ENCODE data around the gene CACNA1I. TPM values are rescaled to one million over a fixed set of nuclear protein-coding genes. Genes with fewer than 3 reads are reported as not detected.

The CACNA1I gene
- total and polyA plus RNA-seq, 12 donors: under 0.01 to 0.06 (median 0.05) TPM; not detected in 6

DNA sequence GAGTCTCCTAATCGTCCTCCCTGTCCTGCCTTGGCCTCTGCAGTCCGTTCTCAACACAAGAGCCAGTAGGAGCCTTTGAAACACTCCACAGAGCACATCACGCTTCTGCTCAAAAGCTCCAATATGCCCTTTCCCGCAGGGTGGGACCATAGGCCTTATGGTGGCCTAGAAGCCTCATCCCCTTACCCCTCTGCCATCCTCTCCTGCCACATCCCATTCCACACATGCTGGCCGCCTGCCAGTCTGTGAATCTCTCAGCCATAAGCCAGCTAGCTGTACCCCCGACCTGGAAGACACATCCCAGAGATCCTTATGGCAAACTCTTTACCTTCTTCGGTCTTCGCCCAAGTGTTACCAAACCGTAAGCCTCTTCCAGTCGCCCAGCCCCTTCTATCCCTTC, 165.2 kb downstream of the CACNA1I start:
- intact Hi-C loops (cut with DNase I): no loop called here
- Histone ChIP-seq H3K36me3 (no peaks in the 10 kb centered on the region), H3K27ac (no peak overlapping the region), H3K9me3 (peaks cover 0 to 20% (median 0%) of the 10 kb centered on the region in 11 donors), H3K4me3 (no peak overlapping the region), H3K4me1 (no peaks in the 10 kb centered on the region), H3K27me3 (peaks cover 4 to 72% (median 49%) of the 10 kb centered on the region in 7 donors)
- TF ChIP-seq, protein P1, sequence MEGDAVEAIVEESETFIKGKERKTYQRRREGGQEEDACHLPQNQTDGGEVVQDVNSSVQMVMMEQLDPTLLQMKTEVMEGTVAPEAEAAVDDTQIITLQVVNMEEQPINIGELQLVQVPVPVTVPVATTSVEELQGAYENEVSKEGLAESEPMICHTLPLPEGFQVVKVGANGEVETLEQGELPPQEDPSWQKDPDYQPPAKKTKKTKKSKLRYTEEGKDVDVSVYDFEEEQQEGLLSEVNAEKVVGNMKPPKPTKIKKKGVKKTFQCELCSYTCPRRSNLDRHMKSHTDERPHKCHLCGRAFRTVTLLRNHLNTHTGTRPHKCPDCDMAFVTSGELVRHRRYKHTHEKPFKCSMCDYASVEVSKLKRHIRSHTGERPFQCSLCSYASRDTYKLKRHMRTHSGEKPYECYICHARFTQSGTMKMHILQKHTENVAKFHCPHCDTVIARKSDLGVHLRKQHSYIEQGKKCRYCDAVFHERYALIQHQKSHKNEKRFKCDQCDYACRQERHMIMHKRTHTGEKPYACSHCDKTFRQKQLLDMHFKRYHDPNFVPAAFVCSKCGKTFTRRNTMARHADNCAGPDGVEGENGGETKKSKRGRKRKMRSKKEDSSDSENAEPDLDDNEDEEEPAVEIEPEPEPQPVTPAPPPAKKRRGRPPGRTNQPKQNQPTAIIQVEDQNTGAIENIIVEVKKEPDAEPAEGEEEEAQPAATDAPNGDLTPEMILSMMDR (IDR thresholded peaks at IDR 0.05): no peak
- WGBS, 2 donors: 80 to 83% methylated on average over 10 of the region's 10 CpGs
- ATAC-seq (no peak), DNase-seq (no peak)

DNA sequence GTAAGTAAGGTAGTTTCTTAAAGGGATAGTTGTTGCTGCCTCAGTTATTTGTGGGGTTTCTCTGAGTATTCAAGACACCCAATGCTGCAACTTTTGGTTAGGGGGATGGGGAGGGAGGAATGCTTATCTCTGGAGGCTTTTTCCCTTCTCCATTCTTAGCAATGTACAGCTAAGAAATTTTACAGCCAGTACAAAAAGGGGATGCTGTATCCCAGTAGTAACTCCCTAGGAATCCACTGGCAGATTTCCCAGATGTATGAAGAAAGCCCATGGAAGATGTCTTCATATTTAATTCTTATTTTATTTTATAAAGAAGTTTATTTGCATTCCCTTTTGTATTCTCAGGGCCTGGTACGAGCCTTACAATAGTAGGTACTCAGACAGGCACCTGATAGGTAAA, 168.2 kb downstream of the CACNA1I start:
- peaks cover 0 to 66% (median 39%) of the 10 kb centered on the region in 7 donors for H3K27me3 ChIP-seq
- intact Hi-C loops (cut with DNase I): no loop called here
- 48 to 55% methylated on average over 1 of the region's 1 CpG for WGBS, 2 donors

More for the DNA sequence above, 168.2 kb downstream of the CACNA1I start:
- no peaks in the 10 kb centered on the region for H3K4me1 ChIP-seq
- TF ChIP-seq, protein P1 (IDR thresholded peaks at IDR 0.05): no peak
- H3K27ac ChIP-seq: no peak overlapping the region
- H3K4me3 ChIP-seq: no peak overlapping the region
- ATAC-seq (no peak), DNase-seq (no peak)
- H3K9me3 ChIP-seq: peaks cover 0 to 23% (median 0%) of the 10 kb centered on the region in 11 donors
- H3K36me3 ChIP-seq: no peaks in the 10 kb centered on the region

Other genes starting within 250 kb of the CACNA1I start
- gene SYNGR1, start 220.8 kb upstream of the CACNA1I start, total RNA-seq: 10 to 100 TPM; 30.3 to 67.9 (median 41.6) TPM
- gene SYNGR1, start 220.8 kb upstream of the CACNA1I start, polyA plus RNA-seq: 10 to 100 TPM; 29.8 to 85.8 TPM
- gene TAB1, start 171.0 kb upstream of the CACNA1I start, total RNA-seq: 10 to 100 TPM; 15.8 to 21.0 (median 18.0) TPM
- gene TAB1, start 171.0 kb upstream of the CACNA1I start, polyA plus RNA-seq: 10 to 100 TPM; 13.6 to 17.5 TPM
- gene MGAT3, start 113.7 kb upstream of the CACNA1I start, total RNA-seq: 10 to 100 TPM in 1 of 10 donors, 1 to 10 TPM in 9; 1.8 to 14.0 (median 4.3) TPM
- gene MGAT3, start 113.7 kb upstream of the CACNA1I start, polyA plus RNA-seq: 1 to 10 TPM; 1.8 to 2.9 TPM
- 10 to 100 TPM; 12.8 to 35.8 (median 17.5) TPM for gene MIEF1, start 68.5 kb upstream of the CACNA1I start, total RNA-seq
- gene MIEF1, start 68.5 kb upstream of the CACNA1I start, polyA plus RNA-seq: 1 to 10 TPM; 7.0 to 9.1 TPM
- gene ATF4, start 50.2 kb upstream of the CACNA1I start, total RNA-seq: 100 to 1,000 TPM in 9 of 10 donors, 10 to 100 TPM in 1; 95.2 to 319 (median 133) TPM
- 100 to 1,000 TPM; 439 to 637 TPM for gene ATF4, start 50.2 kb upstream of the CACNA1I start, polyA plus RNA-seq
- 10 to 100 TPM; 31.3 to 64.0 (median 37.2) TPM for gene RPS19BP1, start 38.0 kb upstream of the CACNA1I start, total RNA-seq
- gene RPS19BP1, start 38.0 kb upstream of the CACNA1I start, polyA plus RNA-seq: 100 to 1,000 TPM; 154 to 222 TPM